HG03060 (cell line): ENCODE measurements around the gene UBE2J2.
A peak's percentile ranks its signal among the peaks of the same experiment; 100 is the strongest.

Experiments used
- ATAC-seq: cut with Tn5 transposase; IDR thresholded peaks from one replicate; pipeline ENCODE4 v1.9.1; 2021; ENCODE audit warnings: low read depth, moderate number of reproducible peaks; ENCODE audit not compliant: unreplicated experiment

Gene UBE2J2

DNA sequence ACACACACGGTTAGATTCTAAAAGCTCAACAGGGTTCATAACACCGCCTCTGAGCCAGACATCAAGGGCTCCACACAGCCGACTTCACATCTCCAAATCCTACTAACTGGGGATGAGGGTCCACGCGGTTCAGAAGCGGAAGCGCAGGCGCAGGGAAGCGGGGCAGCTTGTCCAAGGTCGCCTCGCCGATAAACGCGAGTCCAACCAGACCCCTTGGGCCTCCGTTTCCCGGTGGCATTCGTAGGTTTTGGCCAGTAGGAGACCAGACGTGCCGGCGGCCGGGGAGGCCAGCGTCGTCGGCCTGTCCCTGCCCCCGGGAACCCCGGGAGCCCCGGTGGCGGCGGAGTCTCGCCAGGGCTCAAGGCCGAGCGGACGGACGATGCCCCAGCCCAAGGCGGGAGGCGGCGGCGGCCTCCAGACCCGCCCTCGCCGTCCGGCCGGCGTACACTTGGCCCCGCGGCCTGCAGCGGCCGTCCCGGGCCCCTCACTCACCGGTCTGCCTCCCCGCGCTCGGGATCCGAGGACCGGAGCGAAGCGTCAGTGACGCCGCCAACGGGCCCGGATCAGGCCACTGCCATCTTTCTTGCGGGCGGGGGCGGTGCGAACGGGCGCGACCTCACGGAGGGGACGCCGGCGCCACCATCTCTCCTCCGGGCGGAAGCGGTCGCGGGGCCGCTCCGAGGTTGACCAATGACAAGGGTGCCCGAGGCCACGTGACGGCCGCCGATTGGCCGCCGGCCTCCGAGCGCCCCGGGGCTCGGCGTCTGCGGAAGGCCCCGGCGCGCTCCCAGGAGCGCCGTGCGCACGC lies 42.0 kb downstream of the UBE2J2 start, which contains the start of gene SDF4:
Gene SDF4 (minus strand): TSS at position 602 of the 808 bp plus-strand sequence. CDS start 3,229 bp downstream, outside the sequence.
- ATAC-seq, result peak; percentile 79

DNA sequence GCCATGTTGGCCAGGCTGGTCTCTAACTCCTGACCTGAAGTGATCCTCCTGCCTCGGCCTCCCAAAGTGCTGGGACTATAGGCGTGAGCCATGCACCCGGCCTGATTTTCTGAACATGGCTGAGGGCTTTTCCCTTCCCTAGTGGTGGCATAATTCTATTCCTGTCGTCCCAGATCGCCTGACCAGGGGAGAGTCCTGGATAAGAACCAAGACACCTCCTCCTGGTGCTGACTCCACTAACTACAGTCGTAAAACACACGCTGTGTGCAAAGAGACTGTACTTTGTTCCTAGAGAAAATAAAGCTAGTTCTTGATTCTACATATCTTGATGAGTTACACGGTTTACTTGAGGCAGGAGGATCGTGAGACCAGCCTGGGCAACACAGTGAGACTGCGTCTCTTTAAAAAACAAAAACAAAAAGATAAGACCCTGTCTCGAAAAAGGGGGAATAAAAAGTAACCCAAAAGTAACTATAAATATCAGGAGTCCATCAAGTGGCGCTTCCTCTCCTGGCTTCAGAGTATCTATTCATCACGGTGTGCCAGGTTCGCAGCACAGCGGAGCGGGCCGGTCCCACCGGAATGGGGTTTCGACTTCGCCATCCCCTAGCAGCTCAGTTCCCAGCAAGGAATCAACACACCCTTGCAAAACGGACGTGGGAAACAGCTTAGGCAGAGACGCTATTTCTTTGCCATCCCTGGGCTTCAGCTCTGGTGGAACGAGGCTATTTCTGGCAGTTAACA lies 42.8 kb downstream of the UBE2J2 start:
- ATAC-seq, result no peak

DNA sequence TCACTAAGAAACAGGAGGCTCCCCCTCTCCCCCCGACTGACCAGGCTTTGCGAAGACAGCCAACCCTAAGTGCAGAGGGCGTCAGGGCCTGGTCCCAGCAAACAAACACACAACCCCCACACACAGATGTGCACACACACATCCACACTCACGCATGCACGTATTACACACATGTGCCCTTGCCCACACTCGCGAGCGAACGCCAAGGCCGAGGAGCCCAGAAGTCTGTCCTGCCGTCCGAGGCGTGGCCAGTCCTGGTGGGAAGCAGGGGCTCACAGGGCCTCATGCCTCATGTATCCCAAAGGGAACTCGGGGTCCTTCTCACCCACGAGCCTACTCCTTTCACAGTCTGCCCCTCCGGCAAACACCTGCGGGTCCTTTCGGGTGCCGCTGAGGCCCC lies 43.9 kb downstream of the UBE2J2 start:
- ATAC-seq, result no peak

DNA sequence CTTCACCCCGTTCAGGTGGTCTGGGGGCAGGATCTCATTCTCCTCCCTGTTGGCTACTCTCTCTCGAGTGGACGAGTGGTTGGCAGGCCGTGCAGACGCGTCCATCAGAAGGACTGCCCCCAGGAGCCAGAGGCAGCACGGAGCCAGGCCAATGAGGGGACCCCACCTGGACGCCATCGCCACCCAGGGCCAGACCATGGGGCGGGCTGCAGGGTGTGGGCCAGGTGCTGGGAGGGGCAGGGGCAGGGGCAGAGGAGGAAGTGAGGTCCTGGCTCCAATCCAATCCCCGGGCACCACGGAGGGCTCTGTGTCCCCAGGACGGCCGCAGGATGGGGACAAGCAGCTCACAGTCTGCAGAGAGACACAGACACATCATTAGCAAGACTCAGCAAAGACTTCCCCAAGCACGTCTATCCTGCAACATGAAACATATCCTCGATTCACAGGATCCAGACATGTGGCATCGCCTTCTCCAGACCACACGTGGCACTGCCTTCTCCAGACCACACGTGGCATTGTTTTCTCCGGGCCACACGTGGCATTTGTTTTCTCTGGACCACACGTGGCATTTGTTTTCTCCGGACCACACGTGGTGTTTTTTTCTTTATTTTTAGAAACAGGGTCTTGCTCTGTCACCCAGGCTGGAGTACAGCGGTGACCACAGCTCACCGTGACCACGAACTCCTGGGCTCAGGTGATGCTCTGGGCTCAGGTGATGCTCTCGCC lies 44.9 kb downstream of the UBE2J2 start:
- ATAC-seq, result no peak

DNA sequence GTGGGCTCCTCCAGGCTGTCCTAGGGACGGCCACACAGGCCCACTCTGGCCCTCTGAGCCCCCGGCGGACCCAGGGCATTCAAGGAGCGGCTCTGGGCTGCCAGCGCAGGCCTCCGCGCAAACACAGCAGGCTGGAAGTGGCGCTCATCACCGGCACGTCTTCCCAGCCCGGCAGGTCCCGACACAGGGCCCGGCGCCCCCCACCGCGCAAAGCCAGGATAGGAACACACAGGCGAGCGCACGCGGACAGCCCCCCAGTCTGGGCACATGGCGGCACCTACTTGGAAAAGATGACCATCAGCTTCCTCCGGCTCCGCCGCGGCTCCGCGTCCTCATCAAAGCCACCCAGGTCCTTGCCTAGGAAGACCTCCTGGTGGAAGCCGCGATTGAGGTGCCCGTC lies 45.5 kb downstream of the UBE2J2 start:
- no peak for ATAC-seq

DNA sequence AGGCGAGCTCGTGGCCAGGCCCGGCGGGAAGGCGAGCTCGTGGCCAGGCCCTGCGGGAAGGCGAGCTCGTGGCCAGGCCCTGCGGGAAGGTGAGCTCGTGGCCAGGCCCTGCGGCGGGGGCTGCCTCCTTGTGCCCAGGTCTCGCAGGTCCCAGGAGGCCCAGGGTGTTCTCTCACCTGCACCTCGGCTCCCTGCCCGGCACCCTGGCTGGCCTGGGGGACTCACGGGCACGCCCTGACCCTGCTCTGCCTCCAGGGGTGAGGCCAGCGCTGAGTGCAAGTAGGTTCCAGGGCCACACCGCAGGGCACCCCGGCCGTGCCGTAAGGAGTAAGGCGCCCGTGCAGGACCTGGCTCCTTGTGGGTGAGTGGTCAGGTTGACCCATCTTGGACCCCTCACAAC lies 46.3 kb downstream of the UBE2J2 start:
- ATAC-seq, result no peak

DNA sequence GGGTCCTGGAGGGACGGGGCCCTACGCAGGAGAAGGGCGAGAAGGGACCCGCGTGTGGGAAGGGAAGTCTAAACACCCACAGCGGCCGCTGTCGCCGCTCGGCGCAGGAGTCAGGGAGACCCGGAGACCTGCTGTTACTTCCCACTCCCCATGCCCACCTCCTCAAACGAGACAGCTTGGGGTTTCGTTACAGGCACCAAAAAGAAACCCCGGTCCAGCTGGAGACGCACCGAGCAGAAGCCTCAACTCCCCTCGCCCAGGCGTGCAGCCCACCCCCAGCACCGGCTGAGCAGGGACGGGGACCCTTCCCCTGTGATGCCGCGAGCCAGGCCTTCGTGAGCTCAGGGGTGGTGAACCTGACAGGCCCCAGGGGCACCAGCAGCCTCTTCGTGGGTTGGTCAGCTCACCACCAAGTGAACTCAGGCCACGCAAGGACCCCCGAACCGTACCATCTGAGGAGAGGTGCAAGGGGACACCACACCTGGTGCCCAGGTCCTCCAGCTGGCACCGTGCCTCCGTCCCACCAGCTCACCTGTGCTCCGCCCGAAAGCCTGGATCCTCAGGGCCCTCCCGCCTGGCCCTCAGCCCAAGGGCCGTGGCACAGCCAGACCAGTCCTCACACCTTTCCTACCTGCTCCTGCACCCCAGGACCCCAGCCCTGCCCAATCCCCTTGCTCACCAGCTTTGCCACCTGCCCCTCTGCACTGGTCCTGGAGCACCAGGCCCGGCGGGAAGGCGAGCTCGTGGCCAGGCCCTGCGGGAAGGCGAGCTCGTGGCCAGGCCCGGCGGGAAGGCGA lies 46.9 kb downstream of the UBE2J2 start:
- no peak for ATAC-seq

DNA sequence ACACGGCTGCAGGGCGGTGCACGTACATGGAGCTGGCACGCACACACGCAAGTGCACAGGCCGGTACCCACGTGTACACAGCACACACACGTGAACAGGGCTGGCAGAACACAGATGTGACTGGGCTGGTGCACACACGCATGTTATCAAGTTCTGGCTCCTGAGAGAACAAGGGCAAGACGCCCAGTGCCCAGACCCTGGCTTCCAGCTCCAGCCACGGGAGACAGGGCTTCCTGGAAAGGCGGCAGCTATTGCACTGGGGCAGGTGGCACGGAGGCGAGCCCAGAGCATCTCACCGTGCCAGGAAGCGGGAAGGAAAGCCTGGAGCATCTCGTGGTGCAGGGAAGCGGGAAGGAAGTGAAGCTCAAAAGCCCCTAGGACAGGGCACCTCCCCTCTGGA lies 47.7 kb downstream of the UBE2J2 start:
- no peak for ATAC-seq

DNA sequence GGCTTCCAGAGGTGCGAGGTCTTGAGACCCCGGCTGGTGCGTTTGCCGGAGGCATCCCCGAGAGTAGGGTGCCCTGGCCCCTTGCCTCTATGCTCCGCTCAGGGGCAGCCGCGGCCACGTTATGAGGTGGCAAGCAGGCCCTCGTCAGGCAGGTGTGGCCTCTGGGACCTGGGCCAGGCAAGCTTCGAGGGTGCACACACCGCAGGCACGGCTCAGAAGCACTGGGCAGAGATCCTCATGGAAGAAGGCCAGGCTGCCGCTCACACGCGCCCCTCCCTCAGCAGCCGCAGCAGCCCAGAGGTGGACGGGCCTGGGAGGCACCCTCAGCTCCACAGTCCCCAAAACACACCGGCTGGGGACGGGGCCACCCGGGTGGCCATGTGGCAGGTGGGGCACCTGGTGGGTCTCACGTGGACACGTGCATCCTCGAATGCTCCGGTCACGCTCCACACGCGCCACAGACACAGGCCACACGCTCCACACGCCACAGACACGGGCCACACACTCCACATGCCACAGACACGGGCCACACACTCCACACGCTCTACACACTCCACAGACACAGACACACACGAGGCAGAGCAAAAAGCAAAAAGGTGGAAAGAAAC lies 48.3 kb downstream of the UBE2J2 start:
- no peak for ATAC-seq

DNA sequence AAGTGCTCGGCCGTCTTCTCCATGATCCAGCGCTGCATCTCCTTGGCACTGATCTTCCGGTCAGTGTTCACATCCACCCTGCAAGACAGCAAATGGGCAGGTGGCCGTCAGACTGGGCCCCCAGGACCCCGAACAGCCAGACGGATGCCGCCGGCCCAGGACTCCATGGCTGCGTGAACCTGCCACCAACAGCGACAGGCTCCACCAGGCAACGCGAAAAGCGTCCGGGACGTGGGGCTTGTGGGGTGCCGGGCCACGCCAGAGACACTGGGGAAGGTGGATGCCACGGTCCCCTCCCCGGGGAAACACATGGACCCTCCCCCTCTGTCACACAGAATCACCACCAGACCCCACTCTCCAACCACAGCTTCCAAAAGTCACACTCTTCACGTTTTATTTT lies 49.8 kb downstream of the UBE2J2 start:
- ATAC-seq, result no peak

DNA sequence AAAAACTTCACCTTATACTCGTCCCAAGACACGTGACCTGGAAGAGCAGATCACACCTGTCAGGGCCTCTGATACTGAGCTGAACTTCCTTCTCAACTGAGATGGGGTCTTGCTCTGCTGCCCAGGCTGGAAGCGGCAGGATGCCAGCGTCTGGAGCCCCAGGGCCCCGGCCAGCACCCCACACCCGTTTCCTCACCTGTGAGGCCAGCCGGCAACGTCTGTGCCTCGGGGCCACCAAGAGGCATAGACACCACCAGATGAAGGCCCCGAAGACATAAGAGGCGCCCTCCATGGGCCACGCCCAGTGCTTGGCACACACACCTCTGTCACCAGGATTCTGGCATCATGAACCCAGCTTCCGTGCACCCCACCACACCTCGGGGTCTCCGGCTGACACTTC lies 50.3 kb downstream of the UBE2J2 start:
- no peak for ATAC-seq

DNA sequence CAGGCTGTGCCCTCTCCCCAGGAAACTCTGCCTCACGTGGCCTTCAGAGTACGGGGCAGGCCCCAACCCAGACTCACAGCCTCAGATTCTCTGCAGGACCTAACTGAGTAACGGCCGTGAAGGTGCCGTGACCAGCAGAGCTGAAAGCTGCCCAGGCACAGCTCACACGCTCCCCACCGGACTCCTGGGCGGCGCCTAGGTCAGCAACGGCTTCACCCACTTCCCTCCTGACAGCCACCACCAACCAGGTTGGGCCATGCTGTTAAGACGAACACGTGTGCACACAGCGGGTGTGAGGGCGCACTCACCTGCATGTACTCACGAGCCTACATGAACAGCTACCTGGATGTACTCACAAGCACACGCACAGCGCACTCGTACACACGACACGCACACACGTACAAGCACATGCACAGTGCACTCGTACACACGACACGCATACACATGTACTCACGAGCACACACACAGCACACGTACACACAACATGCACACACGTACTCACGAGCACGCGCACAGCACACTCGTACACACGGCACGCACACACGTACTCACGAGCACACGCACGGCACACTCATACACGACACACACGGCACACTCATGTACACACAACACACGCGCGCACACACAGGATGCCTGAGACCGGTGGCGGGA lies 51.0 kb downstream of the UBE2J2 start:
- no peak for ATAC-seq

DNA sequence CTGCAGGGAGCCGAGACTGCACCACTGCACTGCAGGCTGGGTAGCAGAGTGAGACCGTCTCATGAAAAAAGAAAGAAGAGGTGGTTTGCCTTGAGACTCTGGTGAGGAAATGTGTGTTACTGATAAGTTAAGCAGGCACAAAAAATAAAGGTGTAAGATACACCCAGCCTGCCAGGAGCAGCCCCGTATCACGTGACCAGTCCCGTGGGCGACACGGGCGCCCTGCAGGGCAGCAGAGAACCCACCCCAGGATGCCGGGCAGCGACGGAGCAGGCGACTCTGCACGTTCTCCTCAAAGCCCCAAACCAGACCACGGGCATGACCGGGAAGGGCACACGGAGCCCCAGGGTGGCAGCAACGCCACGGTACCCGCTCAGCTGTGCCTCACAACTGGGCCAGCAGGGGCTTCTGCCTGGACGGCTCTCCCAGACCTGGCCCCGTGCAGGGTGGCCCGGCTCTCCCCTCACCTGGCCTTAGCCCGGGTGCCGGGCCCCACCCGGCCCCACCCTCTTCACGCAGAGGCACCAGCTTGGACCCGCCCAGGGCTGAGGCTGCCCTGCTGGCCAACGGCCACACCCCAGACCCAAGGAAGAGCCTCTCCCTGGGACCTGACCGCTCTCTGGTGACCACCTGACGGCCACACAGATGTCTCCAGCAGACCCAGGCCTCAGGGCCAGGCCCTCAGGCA lies 51.6 kb downstream of the UBE2J2 start:
- ATAC-seq, result no peak

DNA sequence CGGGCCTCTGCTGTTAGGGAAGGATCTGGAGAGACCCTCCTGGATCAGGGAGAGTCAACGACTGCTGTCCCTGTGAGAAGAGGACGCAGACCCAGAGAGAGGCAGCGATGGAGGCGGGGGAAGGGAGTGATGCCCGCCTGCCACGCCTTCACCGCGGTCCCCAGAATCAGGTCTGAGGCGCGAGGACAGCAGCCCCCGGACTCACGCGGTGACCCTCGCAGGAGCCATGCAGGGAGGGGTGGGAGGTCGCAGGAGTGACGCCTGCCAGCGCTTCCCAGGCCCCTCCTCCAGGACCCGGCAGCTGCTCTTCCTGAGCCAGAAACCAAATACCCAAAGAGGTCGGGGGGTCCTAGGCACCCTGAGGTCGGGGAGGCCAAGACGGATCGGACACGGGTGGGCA lies 53.5 kb downstream of the UBE2J2 start:
- ATAC-seq, result no peak

DNA sequence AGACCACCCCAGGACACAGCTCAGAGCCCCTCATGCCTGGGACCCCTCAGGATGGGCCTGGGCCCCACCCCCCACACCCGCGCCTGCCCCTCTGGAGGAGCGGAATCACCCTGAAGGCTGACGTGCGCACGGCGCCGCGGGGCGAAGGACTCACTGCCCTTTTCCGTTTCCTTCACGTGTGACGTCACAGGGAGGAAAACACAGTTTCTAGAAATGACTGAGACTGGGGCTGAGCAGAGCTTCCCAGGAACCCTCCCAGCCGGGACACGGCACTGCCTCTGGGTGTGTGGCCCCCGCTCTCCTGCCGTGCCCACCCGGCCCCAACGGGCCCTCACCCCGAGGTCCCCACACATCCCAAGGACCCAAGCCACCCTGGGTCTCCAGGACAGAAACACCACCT lies 54.3 kb downstream of the UBE2J2 start:
- ATAC-seq, result no peak

DNA sequence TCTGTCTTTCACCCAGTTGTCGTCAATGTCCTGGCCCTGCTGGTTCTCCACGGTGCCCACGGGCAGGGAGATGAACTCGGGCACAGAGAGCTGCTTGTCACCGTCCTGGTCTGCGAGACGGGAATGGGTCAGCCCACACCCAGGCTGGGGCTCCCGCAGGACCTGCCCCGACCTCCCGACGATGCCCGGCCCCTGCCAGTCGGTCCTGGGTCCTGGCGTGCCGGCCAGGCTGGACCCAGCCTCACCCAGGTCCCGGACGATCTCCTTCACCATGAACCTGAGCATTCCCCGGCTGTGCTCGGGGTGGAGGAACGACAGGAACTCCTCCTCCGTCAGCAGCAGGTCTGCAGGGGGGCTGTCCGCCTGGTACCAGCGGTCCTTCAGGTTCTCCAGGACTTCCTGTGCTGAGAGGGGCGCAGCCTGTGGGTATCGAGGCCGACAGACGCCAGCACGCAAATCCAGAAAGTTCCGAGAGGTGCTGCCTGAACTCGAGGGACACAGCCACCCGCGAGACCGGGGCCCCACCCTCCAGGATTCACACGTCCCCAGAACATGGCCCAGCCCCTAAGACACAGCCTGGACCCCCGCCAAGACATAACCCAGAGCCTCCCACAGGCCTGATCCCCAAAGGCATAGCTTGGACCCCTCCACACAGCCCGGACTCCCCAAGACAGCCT lies 55.0 kb downstream of the UBE2J2 start:
- no peak for ATAC-seq

DNA sequence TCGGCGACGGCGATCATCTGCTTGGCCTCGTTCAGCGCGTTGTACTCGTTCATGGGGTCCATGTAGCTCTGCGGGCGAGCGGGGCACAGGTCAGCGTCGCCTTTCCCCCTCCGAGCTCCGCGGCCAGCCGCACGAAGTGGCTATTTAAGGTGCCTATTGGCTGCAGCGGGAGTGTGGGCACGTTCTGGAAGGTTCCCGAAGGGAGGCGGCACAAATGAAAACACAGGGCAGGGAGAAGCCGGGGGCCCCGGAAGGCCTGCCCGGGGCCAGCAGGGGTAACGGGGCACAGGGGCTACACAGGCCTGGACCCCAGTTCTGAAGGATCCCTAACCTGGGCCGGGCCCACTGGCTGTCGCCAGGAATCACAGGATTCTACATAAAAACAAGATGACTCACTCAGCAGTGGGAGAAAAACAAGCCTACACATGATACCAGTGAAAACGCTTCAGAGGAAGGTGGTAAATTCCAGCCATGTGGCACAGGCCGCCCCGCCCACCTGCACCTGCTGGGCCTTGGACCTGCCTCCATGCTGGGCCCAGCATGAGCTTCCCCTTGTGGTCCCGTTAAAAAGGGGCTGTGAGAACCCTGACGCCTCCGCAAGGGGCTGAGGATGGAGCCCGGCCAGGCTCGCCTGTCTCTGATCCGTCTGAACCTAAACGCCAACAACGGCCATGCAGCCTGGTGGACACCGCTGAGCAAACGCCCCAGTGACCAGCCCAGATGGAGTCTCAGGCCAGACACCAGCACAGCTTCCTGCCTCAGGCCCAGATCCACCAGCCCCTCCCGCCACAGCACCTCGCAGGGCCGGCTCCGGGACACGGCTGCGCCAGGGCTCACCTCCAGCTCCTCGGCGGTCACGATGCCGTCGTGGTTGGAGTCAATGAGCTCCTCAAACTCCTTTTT lies 55.8 kb downstream of the UBE2J2 start:
- no peak for ATAC-seq
